Mesothelial cell of epicardium (in vitro differentiated cells): ENCODE results near the gene BLZF1. TPM values are rescaled to one million over a fixed set of nuclear protein-coding genes. Genes with fewer than 3 reads are reported as not detected.

Experiments
- DNase-seq, 2 experiments: peaks; one replicate each; pipeline ENCODE4 v3.0.0; 2021; ENCODE audit warnings: low spot score in 2 of 2; ENCODE audit not compliant: unreplicated experiment in 2 of 2
- H3K27ac Mint-ChIP-seq: 2 replicates; pipeline ENCODE4 v1.8.0; 2021; ENCODE audit warnings: mixed read lengths
- H3K27me3 Mint-ChIP-seq: 2 replicates; pipeline ENCODE4 v1.8.0; 2021; ENCODE audit warnings: low read depth, mixed read lengths
- H3K36me3 Mint-ChIP-seq: 2 replicates; pipeline ENCODE4 v1.8.0; 2021; ENCODE audit warnings: mixed read lengths
- H3K4me1 Mint-ChIP-seq: 2 replicates; pipeline ENCODE4 v1.8.0; 2021; ENCODE audit warnings: mixed read lengths
- H3K4me3 Mint-ChIP-seq: 2 replicates; pipeline ENCODE4 v1.8.0; 2021; ENCODE audit warnings: mild to moderate bottlenecking, moderate library complexity, mixed read lengths
- H3K9me3 Mint-ChIP-seq: 2 replicates; pipeline ENCODE4 v1.8.0; 2021; ENCODE audit warnings: mixed read lengths
- CTCF ChIP-seq: fragments of 200-600 bp; sonication (generic); IDR thresholded peaks from one replicate; pipeline ENCODE4 v1.5.0; 2021; ENCODE audit warnings: antibody characterized with exemption; ENCODE audit not compliant: unreplicated experiment
- total RNA-seq: library from RNA; stranded (reverse); gene quantifications from 3 replicates; pipeline ENCODE4 v1.2.1, GENCODE V29; 2021

The BLZF1 gene
- total RNA-seq, 1 donor from 2014 or later = 21.5 TPM

DNA sequence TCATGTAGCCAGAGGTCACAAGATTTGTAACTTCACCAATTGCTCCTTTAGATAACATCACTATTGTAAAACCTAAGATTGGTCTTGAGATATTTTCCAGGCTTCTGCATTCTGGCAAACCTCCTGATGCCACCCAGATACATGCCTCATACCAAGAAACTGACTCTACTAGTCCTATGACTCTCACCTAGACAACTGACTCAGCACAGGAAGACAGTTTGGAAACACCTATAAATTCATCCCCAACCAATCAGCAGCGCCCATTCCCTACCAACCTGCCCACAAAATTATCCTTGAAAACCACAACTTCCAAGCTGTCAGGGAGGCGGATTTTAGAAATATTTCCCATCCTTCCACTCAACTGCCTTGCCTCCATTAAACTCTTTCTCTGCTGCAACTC lies 3.0 kb upstream of the BLZF1 start:
- no peaks in the 10 kb centered on the region for H3K27me3 Mint-ChIP-seq
- peaks cover 7% of the 10 kb centered on the region for H3K36me3 Mint-ChIP-seq
- no peak for DNase-seq
- no peak overlapping the region for H3K27ac Mint-ChIP-seq
- no peak for TF ChIP-seq CTCF
- H3K4me3 Mint-ChIP-seq = no peak overlapping the region
- H3K9me3 Mint-ChIP-seq = peaks cover 6% of the 10 kb centered on the region
- peaks cover 11% of the 10 kb centered on the region for H3K4me1 Mint-ChIP-seq

- Mint-ChIP-seq H3K4me3 (no peak overlapping the region), H3K36me3 (peaks cover 11% of the 10 kb centered on the region), H3K27ac (no peak overlapping the region), H3K4me1 (peaks cover 6% of the 10 kb centered on the region), H3K9me3 (peaks cover 6% of the 10 kb centered on the region), H3K27me3 (no peaks in the 10 kb centered on the region)
- no peak for TF ChIP-seq CTCF
- DNase-seq = no peak
Measured at GRCh38 chr1:169367096-169367685, 804 bp upstream of the BLZF1 start.

- peak in 1 of 2 experiments; percentile 39 for DNase-seq
- Mint-ChIP-seq H3K27me3 (no peaks in the 10 kb centered on the region), H3K9me3 (peaks cover 6% of the 10 kb centered on the region), H3K4me3 (no peak overlapping the region), H3K27ac (no peak overlapping the region), H3K4me1 (peaks cover 6% of the 10 kb centered on the region), H3K36me3 (peaks cover 15% of the 10 kb centered on the region)
- TF ChIP-seq CTCF = no peak
Measured at GRCh38 chr1:169368406-169368769, 393 bp downstream of the BLZF1 start.

DNA sequence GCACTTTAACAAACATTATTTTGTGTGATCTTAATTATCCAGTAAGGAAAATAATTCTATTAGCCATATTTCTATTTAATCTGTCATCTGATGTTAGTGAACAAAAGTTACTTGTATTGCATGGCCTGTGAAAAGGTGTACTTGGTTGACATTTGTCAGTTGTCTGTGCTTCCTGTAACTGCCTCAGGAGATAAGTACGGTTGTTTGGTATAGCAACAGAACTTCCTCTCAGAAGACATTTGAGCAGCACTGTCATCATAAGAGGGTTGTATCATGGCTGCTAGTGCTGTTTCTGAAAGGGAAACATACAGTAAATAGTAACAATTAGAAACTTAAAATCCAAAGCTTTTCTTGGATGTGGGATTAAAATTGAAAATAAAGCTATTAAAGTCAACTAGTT lies 3.4 kb downstream of the BLZF1 start:
- H3K27me3 Mint-ChIP-seq = no peaks in the 10 kb centered on the region
- TF ChIP-seq CTCF = no peak
- peaks cover 8% of the 10 kb centered on the region for H3K36me3 Mint-ChIP-seq
- no peak for DNase-seq
- no peak overlapping the region for H3K27ac Mint-ChIP-seq
- peaks cover 6% of the 10 kb centered on the region for H3K4me1 Mint-ChIP-seq
- no peak overlapping the region for H3K4me3 Mint-ChIP-seq
- no peaks in the 10 kb centered on the region for H3K9me3 Mint-ChIP-seq

- peaks cover 25% of the 10 kb centered on the region for H3K36me3 Mint-ChIP-seq
- no peaks in the 10 kb centered on the region for H3K27me3 Mint-ChIP-seq
- no peak overlapping the region for H3K27ac Mint-ChIP-seq
- TF ChIP-seq CTCF = no peak
- H3K4me3 Mint-ChIP-seq = no peak overlapping the region
- no peaks in the 10 kb centered on the region for H3K9me3 Mint-ChIP-seq
- DNase-seq = no peak
- H3K4me1 Mint-ChIP-seq = no peaks in the 10 kb centered on the region
Measured at GRCh38 chr1:169381162-169381561, 13.2 kb downstream of the BLZF1 start.

GRCh38 chr1:169383449-169383848 lies 15.5 kb downstream of the BLZF1 start:
- no peak overlapping the region for H3K4me3 Mint-ChIP-seq
- no peak for TF ChIP-seq CTCF

More at GRCh38 chr1:169383449-169383848, 15.5 kb downstream of the BLZF1 start:
- Mint-ChIP-seq H3K36me3 (peaks cover 30% of the 10 kb centered on the region), H3K9me3 (no peaks in the 10 kb centered on the region), H3K4me1 (no peaks in the 10 kb centered on the region), H3K27ac (no peak overlapping the region), H3K27me3 (no peaks in the 10 kb centered on the region)
- no peak for DNase-seq
